H1 (cell line): ENCODE results near the gene DYNLT2B. TPM values are rescaled to one million over a fixed set of nuclear protein-coding genes. Genes with fewer than 3 reads are reported as not detected.

Experiments
- CBX5 ChIP-seq: fragments of 300-800, 300-1000 bp; sonication (generic); IDR thresholded peaks from 2 replicates; pipeline ENCODE4 v1.7.1; 2016; ENCODE audit warnings: antibody characterized with exemption, low read length, low read depth
- CHD1 ChIP-seq: IDR thresholded peaks from 2 replicates; pipeline ENCODE4 v1.6.1; 2012; ENCODE audit warnings: low read depth, low read length, improper control_type of control experiment
- CREB1 ChIP-seq: IDR thresholded peaks from 2 replicates; pipeline ENCODE4 v1.6.1; 2012; ENCODE audit warnings: inconsistent platforms
- CTCF ChIP-seq, 3 experiments: IDR thresholded peaks; 1 replicate in 2 of 3; 2 replicates in 1 of 3; pipeline versions ENCODE4 v1.5.1 to v1.6.1; 2011; ENCODE audit warnings: low read length in 3 of 3, mild to moderate bottlenecking in 3 of 3, inconsistent platforms in 2 of 3, low read depth in 1 of 3, moderate library complexity in 1 of 3; ENCODE audit not compliant: insufficient read depth in 1 of 3; ENCODE audit errors: control extremely low read depth in 1 of 3
- E2F6 ChIP-seq: IDR thresholded peaks from 2 replicates; pipeline ENCODE4 v1.6.1; 2012; ENCODE audit warnings: inconsistent platforms
- EGR1 ChIP-seq: IDR thresholded peaks from 2 replicates; pipeline ENCODE4 v1.6.1; 2011; ENCODE audit warnings: low read depth, low read length, borderline replicate concordance
- FOSL1 ChIP-seq: IDR thresholded peaks from 2 replicates; pipeline ENCODE4 v1.6.1; 2011; ENCODE audit warnings: mild to moderate bottlenecking, low read depth, low read length, moderate library complexity; ENCODE audit not compliant: insufficient read depth
- HDAC2 ChIP-seq, 2 experiments: fragments of 300-600 bp in 1 of 2; sonication (generic) in 1 of 2; IDR thresholded peaks; 2 replicates each; pipeline ENCODE4 v1.6.1; 2011 to 2012; ENCODE audit warnings: low read depth in 2 of 2, low read length in 2 of 2, mild to moderate bottlenecking in 2 of 2, moderate library complexity in 2 of 2, borderline replicate concordance in 1 of 2, inconsistent platforms in 1 of 2
- KDM1A ChIP-seq: fragments of 200-600, 300-600 bp; sonication (generic); IDR thresholded peaks from 2 replicates; pipeline ENCODE4 v1.7.1; 2016; ENCODE audit warnings: mild to moderate bottlenecking, low read length, borderline replicate concordance
- KDM4A ChIP-seq: IDR thresholded peaks from one replicate; pipeline ENCODE4 v1.7.1; 2012; ENCODE audit warnings: low read depth, mild to moderate bottlenecking, moderate library complexity, low read length, inconsistent platforms; ENCODE audit not compliant: severe bottlenecking
- NANOG ChIP-seq: IDR thresholded peaks from 2 replicates; pipeline ENCODE4 v1.6.1; 2011; ENCODE audit warnings: low read length, low read depth, mild to moderate bottlenecking, inconsistent platforms; ENCODE audit not compliant: insufficient read depth, poor library complexity, severe bottlenecking
- SIRT6 ChIP-seq: IDR thresholded peaks from one replicate; pipeline ENCODE4 v1.7.1; 2012; ENCODE audit warnings: low read length, inconsistent platforms
- SP2 ChIP-seq: IDR thresholded peaks from 2 replicates; pipeline ENCODE4 v1.6.1; 2012; ENCODE audit warnings: mild to moderate bottlenecking, low read length, inconsistent platforms
- TAF7 ChIP-seq: optimal IDR thresholded peaks from 2 replicates; pipeline ENCODE3; 2011; ENCODE audit warnings: low read depth, mild to moderate bottlenecking, inconsistent platforms, low read length, moderate library complexity, borderline replicate concordance
- polyA plus RNA-seq, 7 experiments: library from polyadenylated mRNA; depleted of rRNA in 3 of 7; stranded (reverse) in 5 of 7; unstranded in 2 of 7; fragments of >200 nt in 5 of 7; fragments of 200-250 nt in 2 of 7; gene quantifications; 1 replicate in 5 of 7; 2 replicates in 1 of 7; 4 replicates in 1 of 7; pipeline versions ENCODE4 v1.2.1 to v1.2.3, GENCODE V29; 2011 to 2013; ENCODE audit warnings: missing spikeins in 2 of 7, mixed read lengths in 2 of 7
- total RNA-seq: library from RNA; stranded (reverse); fragmentation: NEBNext Ultra II Directional; extraction: Animal tissue kit (Norgen Biotek cat#: 25700); gene quantifications from 2 replicates; pipeline ENCODE4 v1.2.1, GENCODE V29; 2021

Gene DYNLT2B
- total and polyA plus RNA-seq, 2 of the 8 experiments (the other 6 are each of a cell fraction or from before 2014, with no cell fraction given), result 10.9 to 22.2 TPM

- TF ChIP-seq KDM4A (no peak), NANOG (no peak), EGR1 (no peak), CTCF (IDR thresholded peaks at IDR 0.05; ENCODE audit: control extremely low read depth in 1 of 3, insufficient read depth in 1 of 3, low read depth in 1 of 3, low read length in 3 of 3) (no peak), TAF7 (no peak), SP2 (no peak), E2F6 (no peak), SIRT6 (no peak), KDM1A (peak; percentile 25; the same call in 1 of the 2 replicates), FOSL1 (no peak), CREB1 (no peak), CHD1 (no peak), CBX5 (no peak), HDAC2 (IDR thresholded peaks at IDR 0.05; ENCODE audit: borderline replicate concordance in 1 of 2, low read depth in 2 of 2, low read length in 2 of 2) (0 out of 4 replicates have a peak, but pooled peaks of 1 of the 2 experiments have one; percentile 43)
Observed at GRCh38 chr3:196268284-196269163, 49.5 kb downstream of the DYNLT2B start (continued).
